Cardiac muscle cell (in vitro differentiated cells and primary cell): ENCODE results near the gene KCNJ5. TPM values are rescaled to one million over a fixed set of nuclear protein-coding genes. Genes with fewer than 3 reads are reported as not detected.

Experiments
- DNase-seq, 2 donors: peaks; one replicate each; pipeline versions ENCODE4 v3.0.0 to v3.0.0-alpha.2; 2010 to 2017; ENCODE audit warnings: low read depth in 1 of 2, low spot score in 1 of 2
- H3K27ac ChIP-seq: fragments of 200-600 bp; sonication (generic); 2 replicates; pipeline ENCODE4 v1.5.1; 2016
- H3K27me3 ChIP-seq: fragments of 200-600 bp; sonication (generic); 2 replicates; pipeline ENCODE4 v1.6.0; 2016; ENCODE audit warnings: control low read depth
- H3K36me3 ChIP-seq: fragments of 200-600 bp; sonication (generic); 2 replicates; pipeline ENCODE4 v1.5.1; 2016; ENCODE audit warnings: control low read depth
- H3K4me1 ChIP-seq: fragments of 200-600 bp; sonication (generic); 2 replicates; pipeline ENCODE4 v1.8.1; 2017; ENCODE audit warnings: low read depth, mild to moderate bottlenecking, mixed run types
- H3K4me3 ChIP-seq: fragments of 200-600 bp; sonication (generic); 2 replicates; pipeline ENCODE4 v1.5.1; 2016; ENCODE audit warnings: mild to moderate bottlenecking
- H3K9me3 ChIP-seq: fragments of 200-600 bp; sonication (generic); 2 replicates; pipeline ENCODE4 v1.5.1; 2017; ENCODE audit warnings: low read depth, mild to moderate bottlenecking, control low read depth
- CTCF ChIP-seq: IDR thresholded peaks from 2 replicates; pipeline ENCODE4 v1.5.1; 2012; ENCODE audit warnings: low read depth, mild to moderate bottlenecking, low read length
- polyA plus RNA-seq: library from polyadenylated mRNA; unstranded; fragments of >200 nt; fragmentation: Nextera tagmentation; extraction: Ambion mirVana; gene quantifications from 2 replicates; pipeline ENCODE4 v1.2.1, GENCODE V29; 2016
- total RNA-seq: library from RNA; depleted of rRNA; stranded (reverse); fragments of >200 nt; gene quantifications from 2 replicates; pipeline ENCODE4 v1.2.3, GENCODE V29; 2016

The KCNJ5 gene
- total and polyA plus RNA-seq, 2 experiments from 2014 or later = 44.8 to 71.8 TPM

DNA sequence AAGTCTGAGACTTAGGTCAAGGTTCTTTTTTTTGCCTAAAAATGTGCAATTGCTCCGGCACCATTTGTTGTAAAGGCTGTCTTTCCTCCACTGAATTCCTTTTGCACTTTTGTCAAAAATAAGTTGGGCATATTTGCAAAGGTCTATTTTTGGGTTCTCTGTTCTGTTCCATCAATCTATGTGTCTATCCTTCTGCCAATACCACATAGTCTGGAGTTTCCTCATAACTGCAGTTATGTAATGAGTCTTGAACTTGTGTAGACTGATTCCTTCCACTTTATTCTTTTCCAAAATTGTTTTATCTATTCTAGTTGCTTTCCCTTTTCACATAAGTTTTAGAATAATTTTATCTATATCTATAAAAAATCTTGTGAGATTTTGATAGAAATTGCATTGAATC lies 6.7 kb downstream of the KCNJ5 start:
- Histone ChIP-seq H3K9me3 (no peaks in the 10 kb centered on the region), H3K4me3 (no peak overlapping the region), H3K27me3 (no peaks in the 10 kb centered on the region), H3K27ac (no peak overlapping the region), H3K4me1 (peaks cover 69% of the 10 kb centered on the region), H3K36me3 (no peaks in the 10 kb centered on the region)
- no peak for DNase-seq
- TF ChIP-seq CTCF = no peak

- no peak overlapping the region for H3K27ac ChIP-seq
- no peak overlapping the region for H3K4me3 ChIP-seq
- DNase-seq = no peak
- no peaks in the 10 kb centered on the region for H3K27me3 ChIP-seq
- H3K9me3 ChIP-seq = no peaks in the 10 kb centered on the region
- TF ChIP-seq CTCF = no peak
- peaks cover 69% of the 10 kb centered on the region for H3K4me1 ChIP-seq
- H3K36me3 ChIP-seq = no peaks in the 10 kb centered on the region
Measured at GRCh38 chr11:128898580-128899344, 7.6 kb downstream of the KCNJ5 start.

- Histone ChIP-seq H3K4me3 (no peak overlapping the region), H3K36me3 (no peaks in the 10 kb centered on the region), H3K4me1 (peaks cover 67% of the 10 kb centered on the region), H3K27me3 (peaks cover 2% of the 10 kb centered on the region), H3K27ac (no peak overlapping the region), H3K9me3 (no peaks in the 10 kb centered on the region)
- no peak for TF ChIP-seq CTCF
- DNase-seq = no peak
Measured at GRCh38 chr11:128900468-128900867, 9.3 kb downstream of the KCNJ5 start.

GRCh38 chr11:128901653-128902514 lies 10.7 kb downstream of the KCNJ5 start:
- TF ChIP-seq CTCF = no peak
- Histone ChIP-seq H3K9me3 (no peaks in the 10 kb centered on the region), H3K27ac (no peak overlapping the region), H3K4me1 (peaks cover 57% of the 10 kb centered on the region), H3K4me3 (no peak overlapping the region), H3K27me3 (peaks cover 2% of the 10 kb centered on the region), H3K36me3 (no peaks in the 10 kb centered on the region)
- peak in 1 of 2 donors; percentile 47 for DNase-seq

GRCh38 chr11:128902515-128903066 lies 11.4 kb downstream of the KCNJ5 start:
- Histone ChIP-seq H3K27me3 (peaks cover 2% of the 10 kb centered on the region), H3K4me1 (peaks cover 52% of the 10 kb centered on the region), H3K27ac (no peak overlapping the region), H3K9me3 (no peaks in the 10 kb centered on the region), H3K36me3 (no peaks in the 10 kb centered on the region), H3K4me3 (no peak overlapping the region)
- no peak for DNase-seq
- no peak for TF ChIP-seq CTCF
